HepG2 (cell line): ENCODE data around the gene PBX4. TPM values are rescaled to one million over a fixed set of nuclear protein-coding genes. Genes with fewer than 3 reads are reported as not detected.

ENCODE experiments used
- AGO2 ChIP-seq: fragments of 200-400 bp; formaldehyde crosslinking; optimal IDR thresholded peaks from 2 replicates; pipeline ENCODE3; 2017; ENCODE audit warnings: mild to moderate bottlenecking, low read depth, low read length, moderate library complexity
- ATAD3A ChIP-seq: sonication (generic); formaldehyde crosslinking; IDR thresholded peaks from 2 replicates; pipeline ENCODE4 v1.4.0; 2020; ENCODE audit warnings: missing genetic modification reagents
- ATRX ChIP-seq: sonication (generic); formaldehyde crosslinking; IDR thresholded peaks from 2 replicates; pipeline ENCODE4 v1.4.0; 2020; ENCODE audit warnings: missing genetic modification reagents, borderline replicate concordance
- E2F5 ChIP-seq: sonication (generic); formaldehyde crosslinking; conservative IDR thresholded peaks from 2 replicates; pipeline ENCODE4 v1.4.0; 2020; ENCODE audit warnings: missing genetic modification reagents
- EZH2 ChIP-seq: conservative IDR thresholded peaks from 2 replicates; pipeline ENCODE4 v1.6.1; 2012; ENCODE audit warnings: mild to moderate bottlenecking, low read depth, low read length, moderate library complexity
- GABPB1 ChIP-seq: IDR thresholded peaks from 2 replicates; pipeline ENCODE4 v1.6.1; 2016; ENCODE audit warnings: mild to moderate bottlenecking, missing genetic modification reagents, moderate library complexity, missing compliant biosample characterization
- IRF2 ChIP-seq: IDR thresholded peaks from 2 replicates; pipeline ENCODE4 v1.6.1; 2018; ENCODE audit warnings: missing genetic modification reagents, missing compliant biosample characterization
- KDM1A ChIP-seq: IDR thresholded peaks from 2 replicates; pipeline ENCODE4 v1.6.1; 2016; ENCODE audit warnings: missing compliant biosample characterization
- MTA3 ChIP-seq: sonication (generic); formaldehyde crosslinking; IDR thresholded peaks from 2 replicates; pipeline ENCODE4 v1.4.0; 2020; ENCODE audit warnings: missing genetic modification reagents
- NBN ChIP-seq: fragments of 450-650 bp; conservative IDR thresholded peaks from 2 replicates; pipeline ENCODE4 v1.6.1; 2017
- NFE2L1 ChIP-seq: sonication (generic); formaldehyde crosslinking; IDR thresholded peaks from 2 replicates; pipeline ENCODE4 v1.4.0; 2020; ENCODE audit warnings: missing genetic modification reagents, mild to moderate bottlenecking, borderline replicate concordance
- NFRKB ChIP-seq: fragments of 450-650 bp; IDR thresholded peaks from 2 replicates; pipeline ENCODE4 v1.6.1; 2017
- NONO ChIP-seq, 2 experiments: fragments of 450-650 bp in 1 of 2; sonication (generic) in 1 of 2; formaldehyde crosslinking in 1 of 2; IDR thresholded peaks in 1 of 2; conservative IDR thresholded peaks in 1 of 2; 2 replicates each; pipeline versions ENCODE4 v1.6.1 to v1.8.0; 2017 to 2022; ENCODE audit warnings: mild to moderate bottlenecking in 1 of 2, missing genetic modification reagents in 1 of 2, moderate library complexity in 1 of 2
- NPAS2 ChIP-seq: sonication (generic); formaldehyde crosslinking; IDR thresholded peaks from 2 replicates; pipeline ENCODE4 v1.8.0; 2022; ENCODE audit warnings: mild to moderate bottlenecking, missing genetic modification reagents, borderline replicate concordance
- PAF1 ChIP-seq: IDR thresholded peaks from 2 replicates; pipeline ENCODE4 v1.6.1; 2016; ENCODE audit warnings: missing genetic modification reagents, missing compliant biosample characterization
- TRIM22 ChIP-seq: fragments of 450-650 bp; IDR thresholded peaks from 2 replicates; pipeline ENCODE4 v1.6.1; 2017
- ZNF101 ChIP-seq: sonication (generic); formaldehyde crosslinking; IDR thresholded peaks from 2 replicates; pipeline ENCODE4 v1.4.0; 2020; ENCODE audit warnings: mild to moderate bottlenecking, low read depth, missing genetic modification reagents, borderline replicate concordance
- ZNF331 ChIP-seq: sonication (generic); formaldehyde crosslinking; IDR thresholded peaks from 2 replicates; pipeline ENCODE4 v1.4.0; 2020; ENCODE audit warnings: missing genetic modification reagents
- ZNF460 ChIP-seq: sonication (generic); formaldehyde crosslinking; IDR thresholded peaks from 2 replicates; pipeline ENCODE4 v1.5.1; 2020; ENCODE audit warnings: missing genetic modification reagents, mild to moderate bottlenecking, borderline replicate concordance
- ZNF547 ChIP-seq: sonication (generic); formaldehyde crosslinking; IDR thresholded peaks from 2 replicates; pipeline ENCODE4 v1.5.1; 2020; ENCODE audit warnings: mild to moderate bottlenecking, missing genetic modification reagents
- ZNF772 ChIP-seq: sonication (generic); formaldehyde crosslinking; IDR thresholded peaks from 2 replicates; pipeline ENCODE4 v1.5.0; 2020; ENCODE audit warnings: mild to moderate bottlenecking, missing genetic modification reagents
- polyA plus RNA-seq, 8 experiments: library from polyadenylated mRNA; depleted of rRNA in 3 of 8; stranded (reverse) in 7 of 8; unstranded in 1 of 8; fragments of >200 nt; fragmentation: Illumina TruSeq in 4 of 8; extraction: Trizol in 4 of 8; gene quantifications; 2 replicates each; pipeline versions ENCODE4 v1.2.1 to v1.2.3, GENCODE V29; 2011 to 2016; ENCODE audit warnings: low read depth in 4 of 8, missing spikeins in 1 of 8, mixed read lengths in 1 of 8; ENCODE audit not compliant: insufficient read depth in 1 of 8
- total RNA-seq, 5 experiments: library from RNA; depleted of rRNA; stranded (reverse); fragments of >200 nt; fragmentation: Illumina TruSeq; extraction: Trizol; gene quantifications; 2 replicates each; pipeline ENCODE4 v1.2.3, GENCODE V29; 2016; ENCODE audit warnings: low read depth in 1 of 5
- TF ChIP-seq, protein P1 (sequence below): sonication (generic); formaldehyde crosslinking; IDR thresholded peaks from 2 replicates; pipeline ENCODE4 v1.8.0; 2022; ENCODE audit warnings: low read depth, missing genetic modification reagents
- TF ChIP-seq, protein P2 (sequence below): IDR thresholded peaks from 2 replicates; pipeline ENCODE4 v1.6.1; 2016; ENCODE audit warnings: control low read depth
- TF ChIP-seq, protein P3 (sequence below): sonication (generic); formaldehyde crosslinking; IDR thresholded peaks from 2 replicates; pipeline ENCODE4 v1.9.0; 2022; ENCODE audit warnings: missing genetic modification reagents, mild to moderate bottlenecking, borderline replicate concordance

Gene PBX4
- total and polyA plus RNA-seq, 2 of the 13 experiments (the other 11 are each of a cell fraction or from before 2014, with no cell fraction given): not detected

DNA sequence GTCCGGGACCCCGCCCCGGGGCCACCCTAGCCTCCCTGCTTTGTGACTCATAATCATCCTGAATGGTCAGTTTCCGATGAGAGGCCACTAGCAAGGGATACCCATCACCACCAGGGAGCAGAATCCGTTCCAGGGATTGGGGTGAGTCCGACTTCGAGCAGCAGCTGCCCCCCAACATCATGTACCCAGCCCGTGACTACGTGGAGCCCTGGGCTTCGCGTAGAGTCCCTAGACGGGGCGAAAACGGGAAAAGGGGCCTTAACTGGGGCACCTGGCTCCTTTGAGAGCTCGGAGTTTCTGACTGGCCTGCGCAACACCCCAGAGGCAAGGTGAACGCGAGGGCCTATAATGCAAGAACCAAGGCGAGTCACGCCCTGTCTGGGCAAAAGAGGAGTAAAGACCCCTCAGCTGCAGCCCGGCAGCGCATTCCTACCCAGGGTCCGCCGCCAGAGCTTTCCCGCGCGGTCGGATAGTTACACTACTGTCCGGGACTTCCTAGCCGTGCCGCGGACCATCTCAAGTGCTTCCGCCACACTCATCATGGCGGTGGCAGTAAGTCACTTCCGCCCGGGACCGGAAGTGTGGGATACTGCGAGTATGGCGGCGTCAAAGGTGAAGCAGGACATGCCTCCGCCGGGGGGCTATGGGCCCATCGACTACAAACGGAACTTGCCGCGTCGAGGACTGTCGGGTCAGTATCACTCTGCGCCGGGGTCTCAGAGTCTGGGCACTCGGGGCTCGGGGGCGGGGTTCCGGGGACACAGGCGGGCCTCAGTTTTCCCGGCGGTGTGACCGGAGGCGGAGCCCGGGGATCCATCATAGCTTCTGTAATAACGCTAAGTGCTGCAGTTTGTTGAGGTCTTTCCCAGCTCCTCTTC lies 102.6 kb downstream of the PBX4 start, which contains the start of gene NDUFA13 (continued):
- TF ChIP-seq E2F5 (peak; percentile 59; the same call in 1 of the 2 replicates), IRF2 (CRISPR knock-in tag) (peak; percentile 72), KDM1A (CRISPR knock-in tag) (no peak), GABPB1 (CRISPR knock-in tag) (peak; percentile 100), TRIM22 (no peak), AGO2 (peak; percentile 30), NFE2L1 (no peak; the same call in 1 of the 2 replicates), ZNF772 (CRISPR knock-in tag) (no peak; the same call in 1 of the 2 replicates), ZNF331 (CRISPR knock-in tag) (peak; percentile 89), PAF1 (CRISPR knock-in tag) (no peak), ZNF101 (CRISPR knock-in tag) (0 out of 2 replicates have a peak, but pooled peaks have one; percentile 71), ZNF547 (CRISPR knock-in tag) (peak; percentile 60; the same call in 1 of the 2 replicates), ATRX (CRISPR knock-in tag) (no peak), EZH2 (no peak), MTA3 (CRISPR knock-in tag) (no peak), NPAS2 (CRISPR knock-in tag) (no peak), NONO (IDR thresholded peaks at IDR 0.05) (no peak), NONO (CRISPR knock-in tag; conservative IDR thresholded peaks at IDR 0.05) (peak; percentile 88), ZNF460 (no peak), ATAD3A (no peak), NBN (no peak), NFRKB (no peak; the same call in 1 of the 2 replicates)
- TF ChIP-seq, protein P1, sequence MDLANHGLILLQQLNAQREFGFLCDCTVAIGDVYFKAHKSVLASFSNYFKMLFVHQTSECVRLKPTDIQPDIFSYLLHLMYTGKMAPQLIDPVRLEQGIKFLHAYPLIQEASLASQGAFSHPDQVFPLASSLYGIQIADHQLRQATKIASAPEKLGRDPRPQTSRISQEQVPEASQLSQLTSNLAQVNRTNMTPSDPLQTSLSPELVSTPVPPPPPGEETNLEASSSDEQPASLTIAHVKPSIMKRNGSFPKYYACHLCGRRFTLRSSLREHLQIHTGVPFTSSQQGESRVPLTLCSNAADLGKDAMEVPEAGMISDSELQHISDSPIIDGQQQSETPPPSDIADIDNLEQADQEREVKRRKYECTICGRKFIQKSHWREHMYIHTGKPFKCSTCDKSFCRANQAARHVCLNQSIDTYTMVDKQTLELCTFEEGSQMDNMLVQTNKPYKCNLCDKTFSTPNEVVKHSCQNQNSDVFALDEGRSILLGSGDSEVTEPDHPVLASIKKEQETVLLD (CRISPR knock-in tag): no peak
- TF ChIP-seq, protein P2, sequence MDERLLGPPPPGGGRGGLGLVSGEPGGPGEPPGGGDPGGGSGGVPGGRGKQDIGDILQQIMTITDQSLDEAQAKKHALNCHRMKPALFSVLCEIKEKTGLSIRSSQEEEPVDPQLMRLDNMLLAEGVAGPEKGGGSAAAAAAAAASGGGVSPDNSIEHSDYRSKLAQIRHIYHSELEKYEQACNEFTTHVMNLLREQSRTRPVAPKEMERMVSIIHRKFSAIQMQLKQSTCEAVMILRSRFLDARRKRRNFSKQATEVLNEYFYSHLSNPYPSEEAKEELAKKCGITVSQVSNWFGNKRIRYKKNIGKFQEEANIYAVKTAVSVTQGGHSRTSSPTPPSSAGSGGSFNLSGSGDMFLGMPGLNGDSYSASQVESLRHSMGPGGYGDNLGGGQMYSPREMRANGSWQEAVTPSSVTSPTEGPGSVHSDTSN: no peak
- TF ChIP-seq, protein P3, sequence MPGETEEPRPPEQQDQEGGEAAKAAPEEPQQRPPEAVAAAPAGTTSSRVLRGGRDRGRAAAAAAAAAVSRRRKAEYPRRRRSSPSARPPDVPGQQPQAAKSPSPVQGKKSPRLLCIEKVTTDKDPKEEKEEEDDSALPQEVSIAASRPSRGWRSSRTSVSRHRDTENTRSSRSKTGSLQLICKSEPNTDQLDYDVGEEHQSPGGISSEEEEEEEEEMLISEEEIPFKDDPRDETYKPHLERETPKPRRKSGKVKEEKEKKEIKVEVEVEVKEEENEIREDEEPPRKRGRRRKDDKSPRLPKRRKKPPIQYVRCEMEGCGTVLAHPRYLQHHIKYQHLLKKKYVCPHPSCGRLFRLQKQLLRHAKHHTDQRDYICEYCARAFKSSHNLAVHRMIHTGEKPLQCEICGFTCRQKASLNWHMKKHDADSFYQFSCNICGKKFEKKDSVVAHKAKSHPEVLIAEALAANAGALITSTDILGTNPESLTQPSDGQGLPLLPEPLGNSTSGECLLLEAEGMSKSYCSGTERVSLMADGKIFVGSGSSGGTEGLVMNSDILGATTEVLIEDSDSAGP: peak; percentile 82
